ENCODE measurements around the gene HSD3B7. TPM values are rescaled to one million over a fixed set of nuclear protein-coding genes. Genes with fewer than 3 reads are reported as not detected.

The HSD3B7 gene
- total RNA-seq, 1 donor from 2014 or later = 7.4 TPM

GRCh38 chr16:30996324-30996984 is 11.4 kb downstream of the HSD3B7 start:
- DNase-seq (no peak), ATAC-seq (peak; percentile 17)
- intact Hi-C loops (cut with micrococcal nuclease) = no loop called here

- ATAC-seq = peak; percentile 97
- peak; percentile 90 for DNase-seq
- intact Hi-C loops (cut with micrococcal nuclease) = no loop called here
These were observed 12.1 kb downstream of the HSD3B7 start for GRCh38 chr16:30996985-30997724.

DNA sequence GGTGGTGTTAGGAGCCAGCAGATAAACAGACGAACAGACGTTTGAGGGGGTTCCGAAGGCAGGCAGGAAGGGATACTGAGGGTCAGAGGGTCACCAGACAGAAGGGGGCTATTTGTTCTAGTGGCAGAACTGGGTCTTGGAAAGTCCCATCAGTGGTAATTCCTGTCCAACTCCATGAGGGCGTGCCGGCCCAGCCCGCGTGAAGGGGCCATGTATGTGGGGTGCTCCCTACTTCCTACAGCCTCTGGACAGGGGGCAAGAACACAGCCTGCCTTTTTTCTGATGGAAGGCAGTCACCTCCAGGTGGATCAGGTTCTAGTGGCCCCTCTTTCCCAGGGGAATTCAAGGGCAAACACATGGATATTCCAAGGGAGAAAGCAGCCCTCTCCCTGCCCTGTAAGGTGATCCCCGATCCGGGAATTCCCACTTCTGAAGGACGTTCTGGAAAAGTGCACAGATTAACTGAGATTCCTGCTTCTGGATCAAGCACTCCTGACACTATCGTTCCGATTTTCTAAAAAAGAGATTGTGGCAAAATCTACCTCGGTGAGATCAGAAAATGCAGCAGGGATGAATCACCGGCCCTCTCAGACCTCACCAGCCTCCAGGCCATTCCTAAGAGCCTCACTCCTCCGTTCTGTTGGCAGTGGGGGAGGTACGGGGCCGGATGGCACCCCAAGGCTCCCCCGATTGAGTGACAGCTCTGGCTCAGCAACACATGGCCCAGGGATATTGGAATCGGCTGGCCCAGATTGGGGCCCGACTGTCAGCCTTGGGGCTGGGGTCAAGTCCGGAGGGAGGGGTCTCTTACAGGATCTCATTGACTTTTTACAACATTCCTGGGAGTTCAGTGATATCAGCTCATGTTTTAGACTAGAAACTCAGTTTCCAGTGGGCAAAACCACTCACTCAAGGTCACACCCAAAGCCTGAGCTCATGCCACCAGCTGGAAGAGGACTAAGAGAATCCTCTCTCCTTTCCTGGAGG is 13.0 kb downstream of the HSD3B7 start:
- ATAC-seq (peak; percentile 2), DNase-seq (no peak)
- intact Hi-C loops (cut with micrococcal nuclease) = no loop called here

DNA sequence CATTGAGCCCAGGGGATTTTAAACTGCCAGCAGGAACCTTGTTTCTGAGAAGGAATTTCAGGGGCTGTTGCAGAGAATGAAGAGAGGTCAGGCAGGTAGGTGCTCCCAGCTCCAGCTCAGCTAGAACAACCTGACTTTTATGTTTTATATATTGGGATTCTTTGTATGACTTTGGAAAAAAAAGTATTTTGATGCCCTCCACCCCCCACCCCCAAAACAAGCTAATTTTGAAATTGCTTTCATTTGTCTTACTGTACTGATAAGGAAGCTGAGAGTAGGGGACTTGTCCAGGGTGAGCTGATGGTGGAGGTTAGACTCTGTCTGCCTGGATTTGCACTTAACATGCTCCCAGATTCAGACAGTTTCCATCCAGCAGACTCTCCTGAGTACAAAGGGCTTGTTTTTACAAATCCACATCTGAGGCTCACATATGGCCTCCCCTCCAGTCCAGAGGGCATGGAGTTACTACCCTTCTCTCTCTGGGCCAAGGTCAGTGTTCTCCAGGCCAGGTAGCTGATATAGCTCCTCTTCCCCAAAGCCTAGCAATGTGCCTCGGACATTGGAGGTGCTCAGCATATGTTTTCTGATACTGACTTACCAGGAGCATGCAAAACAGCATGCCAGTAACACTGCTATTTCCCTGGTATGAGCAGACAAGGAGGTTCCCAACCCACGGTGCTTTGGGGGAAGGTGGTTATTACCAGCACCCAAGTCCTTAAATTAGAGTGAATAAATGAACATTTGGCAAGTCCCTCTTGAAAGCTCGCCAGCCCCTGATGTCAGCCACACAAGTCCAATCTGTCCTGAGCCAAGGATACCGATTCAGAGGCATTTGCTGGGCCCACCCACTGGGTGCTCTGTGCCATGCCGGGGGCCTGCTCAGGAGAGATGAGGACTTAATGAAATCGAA is 14.1 kb downstream of the HSD3B7 start:
- ATAC-seq (no peak), DNase-seq (peak; percentile 41)
- intact Hi-C loops (cut with micrococcal nuclease) = no loop called here

DNA sequence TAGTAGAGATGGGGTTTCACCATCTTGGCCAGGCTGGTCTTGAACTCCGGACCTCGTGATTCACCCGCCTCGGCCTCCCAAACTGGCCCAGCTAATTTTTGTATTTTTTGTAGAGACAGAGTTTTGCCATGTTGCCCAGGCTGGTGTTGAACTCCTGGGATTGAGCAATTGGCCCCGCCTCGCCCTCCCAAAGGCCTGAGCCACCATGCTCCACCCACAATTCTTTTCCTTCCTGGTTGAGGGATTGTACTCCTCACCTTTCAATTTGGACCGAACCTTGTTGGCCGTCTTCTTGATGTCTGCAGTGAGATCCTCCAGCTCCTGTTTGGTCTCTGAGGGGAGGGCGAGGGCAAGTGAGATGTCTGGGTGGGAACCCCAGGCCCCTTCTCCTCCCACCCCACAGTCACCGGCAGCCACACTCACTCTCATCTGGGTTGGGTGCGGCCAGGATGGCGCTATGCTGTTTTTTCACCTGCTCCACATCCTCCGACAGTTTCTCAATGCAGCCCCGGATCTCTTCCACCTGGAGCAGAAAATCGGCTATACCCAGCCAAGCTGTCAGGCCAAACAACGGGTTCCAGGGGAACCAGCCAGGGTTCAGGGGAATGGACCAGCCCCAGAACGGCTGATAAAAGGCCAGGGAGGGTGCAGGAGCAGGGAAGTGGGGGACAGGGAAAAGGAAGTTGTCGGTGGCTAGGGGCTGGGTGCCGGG is 15.8 kb downstream of the HSD3B7 start:
- no peak for DNase-seq
- no peak for ATAC-seq
- intact Hi-C loops (cut with micrococcal nuclease) = no loop called here

DNA sequence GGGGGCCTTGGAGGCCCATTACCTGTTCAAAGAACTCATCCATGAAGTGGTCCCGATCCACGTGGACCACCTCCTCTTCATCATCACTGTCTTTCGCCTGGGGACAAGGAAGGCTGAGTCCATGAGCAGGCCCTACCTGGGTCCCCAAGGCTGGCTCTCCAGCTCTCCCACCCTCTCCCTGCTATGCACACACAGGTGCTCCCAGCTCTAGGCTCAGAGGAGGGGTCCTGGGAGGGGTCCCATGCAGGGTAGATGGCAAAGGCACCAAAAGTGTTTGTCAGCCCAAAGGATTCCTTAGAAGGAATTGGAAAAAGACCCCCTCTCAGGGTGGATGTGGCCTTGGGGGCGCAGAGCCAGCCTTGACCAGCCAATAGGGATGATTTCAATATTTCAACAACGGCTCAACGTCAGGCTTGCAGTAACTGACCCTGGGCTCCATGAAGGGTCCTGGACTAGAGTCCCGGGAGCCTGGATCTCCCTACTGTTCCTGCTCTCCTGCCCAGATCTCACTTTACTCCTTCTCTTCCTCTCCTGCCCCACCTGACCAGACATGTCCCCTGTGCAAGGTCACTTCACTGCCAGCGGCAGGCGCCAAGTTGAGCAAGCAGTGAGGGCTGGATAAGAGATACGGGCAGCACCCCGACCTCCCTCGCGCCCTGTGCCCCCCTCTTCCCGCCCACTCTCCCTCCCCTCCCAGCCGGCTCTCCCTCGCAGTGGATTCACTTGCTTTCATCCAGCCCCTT is 16.7 kb downstream of the HSD3B7 start:
- ATAC-seq (peak; percentile 35), DNase-seq (no peak)
- intact Hi-C loops (cut with micrococcal nuclease) = no loop called here

GRCh38 chr16:31002250-31002700 is 17.3 kb downstream of the HSD3B7 start:
- intact Hi-C loops (cut with micrococcal nuclease) = no loop called here
- no peak for DNase-seq
- ATAC-seq = no peak

DNA sequence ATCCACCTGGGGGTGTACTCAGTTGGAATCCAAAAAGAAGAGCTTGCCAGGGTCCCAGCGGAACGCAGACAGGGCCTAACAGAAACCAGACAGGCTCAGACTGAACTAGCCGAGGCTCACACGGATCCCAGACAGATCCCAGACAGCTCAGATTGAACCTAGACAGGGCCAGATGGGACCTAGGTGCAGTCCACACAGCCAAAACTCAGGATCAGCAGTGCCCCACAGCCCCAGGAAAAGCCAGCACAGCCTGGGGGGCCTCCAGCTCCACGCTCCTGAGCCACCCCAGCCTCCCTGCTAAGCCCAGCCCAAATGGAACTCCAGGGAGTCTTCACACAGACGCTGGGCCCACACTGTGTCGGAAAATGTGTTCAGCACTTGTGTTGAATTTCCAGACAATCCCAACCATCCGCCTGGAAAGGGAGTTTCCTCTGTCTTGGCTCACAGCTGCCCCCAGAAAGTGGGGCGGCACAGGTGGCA is 17.9 kb downstream of the HSD3B7 start:
- no peak for ATAC-seq
- no peak for DNase-seq
- intact Hi-C loops (cut with micrococcal nuclease) = no loop called here

- DNase-seq (no peak), ATAC-seq (no peak)
- intact Hi-C loops (cut with micrococcal nuclease) = no loop called here
These were observed 18.7 kb downstream of the HSD3B7 start for GRCh38 chr16:31003744-31004143.

- no peak for ATAC-seq
- intact Hi-C loops (cut with micrococcal nuclease) = no loop called here
- no peak for DNase-seq
These were observed 19.7 kb downstream of the HSD3B7 start for GRCh38 chr16:31004658-31005057.

DNA sequence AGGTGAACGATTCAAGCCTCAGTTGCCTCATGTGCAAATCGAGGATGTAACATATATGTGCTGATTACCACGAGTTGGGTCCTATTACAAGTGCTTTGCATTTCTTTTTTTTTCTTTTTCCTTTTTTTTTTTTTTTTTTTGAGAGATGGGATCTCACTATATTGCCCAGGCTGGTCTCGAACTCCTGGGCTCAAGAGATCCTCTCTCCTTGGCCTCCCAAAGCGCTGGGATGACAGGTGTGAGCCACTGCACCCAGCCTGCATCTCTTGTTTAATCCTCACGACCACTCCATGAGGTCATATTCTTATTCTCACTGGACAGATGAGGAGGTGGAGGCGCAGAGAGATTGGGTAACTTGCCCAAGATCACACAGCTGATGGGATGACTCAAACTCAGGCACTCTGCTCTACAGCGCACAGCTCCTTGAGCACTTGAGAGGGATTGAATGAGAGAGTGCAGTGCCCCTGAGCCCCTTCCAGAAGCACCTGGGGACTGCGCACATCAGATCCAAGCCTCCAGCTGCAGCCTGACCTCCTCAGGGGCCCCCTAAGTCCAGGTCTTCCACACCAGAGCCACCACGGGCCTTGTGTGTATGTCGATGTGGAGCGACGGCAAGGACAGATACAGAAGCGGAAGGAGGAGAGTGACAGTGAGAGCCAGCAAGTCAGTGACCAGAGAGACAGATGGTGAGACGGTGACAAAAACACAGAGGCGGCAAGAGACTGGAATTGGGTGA is 20.5 kb downstream of the HSD3B7 start:
- intact Hi-C loops (cut with micrococcal nuclease) = no loop called here
- DNase-seq = no peak
- no peak for ATAC-seq

DNA sequence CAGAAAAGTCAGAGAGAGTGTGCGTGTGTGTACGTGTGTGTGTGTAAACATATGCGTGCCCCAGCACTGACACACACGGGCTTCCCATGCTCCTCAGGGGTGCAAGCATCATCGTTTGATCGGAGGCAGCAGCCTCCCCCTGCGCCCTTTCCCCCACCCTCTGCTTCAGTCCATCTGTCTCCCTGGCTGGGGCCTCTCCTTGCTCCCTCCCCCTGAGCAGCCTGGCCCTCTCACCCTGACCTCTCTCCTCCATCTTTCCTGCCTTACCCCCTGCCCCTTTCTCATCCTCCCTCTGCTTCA is 21.0 kb downstream of the HSD3B7 start:
- intact Hi-C loops (cut with micrococcal nuclease) = no loop called here
- DNase-seq (no peak), ATAC-seq (no peak)

GRCh38 chr16:31006589-31006988 is 21.6 kb downstream of the HSD3B7 start:
- intact Hi-C loops (cut with micrococcal nuclease) = no loop called here
- DNase-seq = no peak
- ATAC-seq = no peak

- no peak for ATAC-seq
- intact Hi-C loops (cut with micrococcal nuclease) = no loop called here
These were observed 22.7 kb downstream of the HSD3B7 start for GRCh38 chr16:31007684-31008083.

DNA sequence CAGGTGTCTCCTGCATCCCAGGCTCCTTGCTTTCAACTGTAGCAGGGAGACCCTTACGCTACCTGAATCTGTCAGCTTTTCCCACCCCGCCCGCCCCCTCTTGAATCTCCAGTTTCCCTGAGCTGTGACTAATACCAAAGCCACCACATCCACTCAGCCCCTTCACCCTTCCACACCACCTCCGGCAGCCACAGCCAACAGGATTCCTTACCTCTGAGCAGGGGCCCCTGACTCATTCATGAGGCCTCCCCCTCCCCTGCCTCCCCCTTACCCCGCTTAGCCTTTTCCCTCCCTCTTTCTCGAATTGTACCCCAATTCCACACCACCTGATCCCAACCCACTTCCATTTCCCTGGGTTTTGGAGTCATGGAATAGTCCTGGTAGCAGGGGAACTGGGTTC is 23.1 kb downstream of the HSD3B7 start:
- DNase-seq (no peak), ATAC-seq (no peak)
- intact Hi-C loops (cut with micrococcal nuclease) = no loop called here

More at GRCh38 chr16:31007684-31008083, 22.7 kb downstream of the HSD3B7 start:
- DNase-seq = no peak

DNA sequence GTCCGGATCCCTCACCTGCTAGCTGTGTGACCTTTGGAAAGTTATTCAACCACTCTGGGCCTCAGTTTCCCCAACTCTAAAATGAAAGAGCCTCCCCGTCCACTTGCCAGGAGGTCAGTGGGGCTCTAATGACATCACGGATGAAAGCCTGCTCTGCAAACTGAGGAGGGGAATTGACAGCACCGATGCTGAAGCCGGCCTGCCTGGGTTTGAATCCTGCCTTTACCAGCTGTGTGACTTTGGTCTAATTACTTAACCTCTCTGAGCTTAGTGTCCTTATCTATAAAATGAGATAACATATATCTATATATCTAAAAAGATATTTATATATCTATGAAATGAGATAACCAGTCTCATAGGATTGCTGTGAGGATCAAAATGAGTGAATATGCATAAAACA is 23.5 kb downstream of the HSD3B7 start:
- DNase-seq (no peak), ATAC-seq (no peak)
- intact Hi-C loops (cut with micrococcal nuclease) = no loop called here

GRCh38 chr16:31009120-31009519 is 24.1 kb downstream of the HSD3B7 start:
- no peak for ATAC-seq
- intact Hi-C loops (cut with micrococcal nuclease) = no loop called here
- DNase-seq = no peak
